ENCODE measurements around the gene ARHGEF37. TPM values are rescaled to one million over a fixed set of nuclear protein-coding genes. Genes with fewer than 3 reads are reported as not detected.

Gene ARHGEF37
- total RNA-seq, 1 donor from 2014 or later, result 13.4 TPM

GRCh38 chr5:149618581-149619248, 37.4 kb downstream of the ARHGEF37 start:
- H3K27ac ChIP-seq, result no peak overlapping the region
- intact Hi-C loops (cut with DNase I), result loop anchor here (1.0 to 5.0 kb wide), 2 partner anchors 176 to 301 kb away; no protein-coding TSS in a partner anchor
- TF ChIP-seq CTCF (IDR thresholded peaks at IDR 0.05), result peak; percentile 41 to 62 (median 55)
- H3K36me3 ChIP-seq, result peaks cover 37 to 52% of the 10 kb centered on the region in 2 donors
- H3K9me3 ChIP-seq, result no peaks in the 10 kb centered on the region
- H3K27me3 ChIP-seq, result no peaks in the 10 kb centered on the region
- no peaks in the 10 kb centered on the region for H3K4me1 ChIP-seq
- DNase-seq (ENCODE audit: low spot score in 2 of 2), result no peak
- H3K4me3 ChIP-seq, result no peak overlapping the region

GRCh38 chr5:149621415-149622098, 40.3 kb downstream of the ARHGEF37 start:
- Histone ChIP-seq H3K36me3 (peaks cover 42 to 61% of the 10 kb centered on the region in 2 donors), H3K27ac (no peak overlapping the region), H3K9me3 (no peaks in the 10 kb centered on the region), H3K27me3 (no peaks in the 10 kb centered on the region), H3K4me3 (no peak overlapping the region), H3K4me1 (no peaks in the 10 kb centered on the region)
- intact Hi-C loops (cut with DNase I), result no loop called here
- DNase-seq (ENCODE audit: low spot score in 2 of 2), result no peak
- no peak for TF ChIP-seq CTCF (IDR thresholded peaks at IDR 0.05)

- H3K36me3 ChIP-seq, result peaks cover 49 to 57% of the 10 kb centered on the region in 2 donors
- H3K4me1 ChIP-seq, result no peaks in the 10 kb centered on the region
- H3K27me3 ChIP-seq, result no peaks in the 10 kb centered on the region
- H3K27ac ChIP-seq, result no peak overlapping the region
- no peaks in the 10 kb centered on the region for H3K9me3 ChIP-seq
- TF ChIP-seq CTCF (IDR thresholded peaks at IDR 0.05), result no peak
- no peak for DNase-seq (ENCODE audit: low spot score in 2 of 2)
- intact Hi-C loops (cut with DNase I), result no loop called here
- no peak overlapping the region for H3K4me3 ChIP-seq
Observed at GRCh38 chr5:149622466-149622865, 41.2 kb downstream of the ARHGEF37 start.

- no peak overlapping the region for H3K4me3 ChIP-seq
- no peaks in the 10 kb centered on the region for H3K27me3 ChIP-seq
- H3K9me3 ChIP-seq, result no peaks in the 10 kb centered on the region
- no peaks in the 10 kb centered on the region for H3K4me1 ChIP-seq
- TF ChIP-seq CTCF (IDR thresholded peaks at IDR 0.05), result no peak
- no peak for DNase-seq (ENCODE audit: low spot score in 2 of 2)
- intact Hi-C loops (cut with DNase I), result no loop called here
- H3K36me3 ChIP-seq, result peaks cover 42 to 49% of the 10 kb centered on the region in 2 donors
- no peak overlapping the region for H3K27ac ChIP-seq
Observed at GRCh38 chr5:149623473-149623872, 42.2 kb downstream of the ARHGEF37 start.

GRCh38 chr5:149627070-149627469, 45.8 kb downstream of the ARHGEF37 start:
- Histone ChIP-seq H3K36me3 (peaks cover 24 to 32% of the 10 kb centered on the region in 2 donors), H3K4me1 (no peaks in the 10 kb centered on the region), H3K4me3 (no peak overlapping the region), H3K27me3 (no peaks in the 10 kb centered on the region), H3K27ac (no peak overlapping the region), H3K9me3 (no peaks in the 10 kb centered on the region)
- DNase-seq (ENCODE audit: low spot score in 2 of 2), result peak in 1 of 2 donors; percentile 40
- TF ChIP-seq CTCF (IDR thresholded peaks at IDR 0.05), result no peak
- intact Hi-C loops (cut with DNase I), result no loop called here

All from ascending aorta (tissue), 2 donors.